ENCODE measurements around the gene C1QTNF1.

- no peak for TF ChIP-seq POLR2A (IDR thresholded peaks at IDR 0.05; ENCODE audit: low read depth, low read length)
- no peak for TF ChIP-seq POLR2AphosphoS5 (IDR thresholded peaks at IDR 0.05; ENCODE audit: insufficient read depth, low read depth, low read length)
- no peak for TF ChIP-seq CTCF (IDR thresholded peaks at IDR 0.05; ENCODE audit: extremely low read depth in 1 of 2, insufficient read depth in 1 of 2, low read depth in 1 of 2, low read length in 2 of 2)
- no peak for TF ChIP-seq MAX (IDR thresholded peaks at IDR 0.05; ENCODE audit: insufficient read depth, insufficient read length)
- no peak for TF ChIP-seq FOS (IDR thresholded peaks at IDR 0.05; ENCODE audit: borderline replicate concordance, insufficient read depth, low read length)
These were observed 1.1 kb downstream of the C1QTNF1 start for GRCh38 chr17:79024901-79025737.
